Panc1 (cell line): ENCODE measurements around the gene SLC35A4.

Experiments used
- CTCF ChIP-seq: fragments of 450-650 bp; IDR thresholded peaks from 2 replicates; pipeline ENCODE4 v1.5.1; 2017; ENCODE audit warnings: mild to moderate bottlenecking
- SIN3A ChIP-seq: IDR thresholded peaks from 2 replicates; pipeline ENCODE4 v1.6.1; 2012; ENCODE audit warnings: low read depth, mild to moderate bottlenecking, low read length, moderate library complexity, borderline replicate concordance; ENCODE audit not compliant: insufficient read depth
- TCF7L2 ChIP-seq: IDR thresholded peaks from 2 replicates; pipeline ENCODE4 v1.6.1; 2011; ENCODE audit warnings: mild to moderate bottlenecking, low read depth, low read length, inconsistent platforms

GRCh38 chr5:140611020-140611521 is 46.4 kb downstream of the SLC35A4 start:
- TF ChIP-seq TCF7L2, result no peak
- TF ChIP-seq CTCF, result no peak
- no peak for TF ChIP-seq SIN3A
